Heart left ventricle (tissue), 16 donors: ENCODE data around the gene PCIF1. TPM values are rescaled to one million over a fixed set of nuclear protein-coding genes. Genes with fewer than 3 reads are reported as not detected.
A peak's percentile ranks its signal among the peaks of the same experiment; 100 is the strongest.

Experiments
- ATAC-seq, 4 donors: fragments of 200-7000 bp; cut with Tn5 transposase; one replicate each; pipeline ENCODE4 v1.9.1; 2020 to 2022; ENCODE audit warnings: moderate library complexity in 4 of 4, mild to moderate bottlenecking in 3 of 4, moderate number of reproducible peaks in 1 of 4
- DNase-seq, 5 donors: peaks; one replicate each; pipeline ENCODE4 v3.0.0-alpha.2; 2020
- H3K27ac ChIP-seq, 12 donors: fragments of 200-600 bp; sonication (generic) in 4 of 12; one replicate each; pipeline versions ENCODE4 v1.5.0 to v1.8.0; 2016 to 2022; ENCODE audit warnings: mild to moderate bottlenecking in 2 of 12
- H3K27me3 ChIP-seq, 9 donors: fragments of 200-600 bp; sonication (generic) in 2 of 9; one replicate each; pipeline versions ENCODE4 v1.5.1 to v1.8.0; 2016 to 2022; ENCODE audit warnings: mild to moderate bottlenecking in 3 of 9
- H3K36me3 ChIP-seq, 9 donors: fragments of 200-600 bp; sonication (generic) in 2 of 9; one replicate each; pipeline versions ENCODE4 v1.5.0 to v1.8.0; 2018 to 2022; ENCODE audit warnings: mild to moderate bottlenecking in 2 of 9
- H3K4me1 ChIP-seq, 12 donors: fragments of 200-600 bp; sonication (generic) in 4 of 12; one replicate each; pipeline versions ENCODE4 v1.5.0 to v1.8.0; 2016 to 2022; ENCODE audit warnings: mild to moderate bottlenecking in 3 of 12
- H3K4me3 ChIP-seq, 12 donors: fragments of 200-600 bp; sonication (generic) in 4 of 12; one replicate each; pipeline versions ENCODE4 v1.5.0 to v1.8.0; 2017 to 2022; ENCODE audit warnings: mild to moderate bottlenecking in 9 of 12, moderate library complexity in 4 of 12
- H3K9me3 ChIP-seq, 12 donors: fragments of 200-600 bp; sonication (generic) in 4 of 12; one replicate each; pipeline versions ENCODE4 v1.5.0 to v1.8.0; 2016 to 2022; ENCODE audit warnings: mild to moderate bottlenecking in 1 of 12
- POLR2A ChIP-seq, 2 donors: fragments of 450-650 bp; IDR thresholded peaks; one replicate each; pipeline ENCODE4 v1.6.1; 2017; ENCODE audit warnings: antibody characterized with exemption in 2 of 2, mild to moderate bottlenecking in 2 of 2, moderate library complexity in 2 of 2
- WGBS, 4 donors: extraction: QIAGEN DNeasy Blood & Tissue Kit in 2 of 4; methylation state at CpG; one replicate each; pipeline versions ENCODE4 v1.1.5 to v1.1.7; 2013 to 2018; 5-methylcytosine and 5-hydroxymethylcytosine counted together
- intact Hi-C, 10 donors: fragments of 100-400 bp; cut with DNase I; formaldehyde crosslinking; loops; one replicate each; pipeline versions ENCODE4 v1.11.1 to v1.14.2; 2022
- polyA plus RNA-seq, 2 donors: library from polyadenylated mRNA; stranded (reverse); fragments of 200-250 nt; gene quantifications; one replicate each; pipeline ENCODE4 v1.2.3, GENCODE V29; 2013
- total RNA-seq, 9 donors: library from RNA; depleted of rRNA in 2 of 9; stranded (reverse); fragments of >200 nt in 2 of 9; fragmentation: NEBNext Ultra II Directional in 3 of 9; extraction: Animal tissue kit (Norgen Biotek cat#: 25700) in 3 of 9; gene quantifications; one replicate each; pipeline versions ENCODE4 v1.1.0 to v1.2.4, GENCODE V29; 2016 to 2023
- TF ChIP-seq, protein P1 (sequence below), 12 donors: fragments of 200-600 bp; sonication (generic) in 4 of 12; IDR thresholded peaks; one replicate each; pipeline versions ENCODE4 v1.5.0 to v1.8.0; 2018 to 2022; ENCODE audit warnings: antibody characterized with exemption in 12 of 12, mild to moderate bottlenecking in 5 of 12
- donor health status: ischemic (EF 13 %, LVEDD 7.1; RV severe dilation, severe dysfunction).
- donor health status: healthy with polysubstance abuse.
- donor health status: DM: no; HTN: yes; CAD: no.
- donor health status: DM: no; HTN: no; CAD: no.
- donor health status: ischemic (EF 25% LVEDD 6.9; RV normal size, moderate dysfunction).
- donor health status: ischemic (EF 25% LVEDD 5.7; RV mildly dilated, moderate dysfunction).
- donor health status: healthy.
- donor health status: DM: yes; HTN: yes; CAD: no.
- donor health status: ischemic (EF 35%, LVEDD 5.7; RV mildly dilated, moderate dysfunction).
- donor health status: nonischemic (EF 11% LVEDD 7.7; RV severe dilation, severe dysfunction).
- donor health status: DM: yes; HTN: yes; CAD: no.
- donor health status: PGD.
- donor health status: ischemic (EF 29% LVEDD 5.4; RV normal size, mild dysfunction).
- donor health status: nonischemic (EF 23%, LVEDD 6.1; RV moderate dilation, normal function).

Gene PCIF1
- total and polyA plus RNA-seq, 11 donors: 17.5 to 40.2 (median 28.2) TPM

DNA sequence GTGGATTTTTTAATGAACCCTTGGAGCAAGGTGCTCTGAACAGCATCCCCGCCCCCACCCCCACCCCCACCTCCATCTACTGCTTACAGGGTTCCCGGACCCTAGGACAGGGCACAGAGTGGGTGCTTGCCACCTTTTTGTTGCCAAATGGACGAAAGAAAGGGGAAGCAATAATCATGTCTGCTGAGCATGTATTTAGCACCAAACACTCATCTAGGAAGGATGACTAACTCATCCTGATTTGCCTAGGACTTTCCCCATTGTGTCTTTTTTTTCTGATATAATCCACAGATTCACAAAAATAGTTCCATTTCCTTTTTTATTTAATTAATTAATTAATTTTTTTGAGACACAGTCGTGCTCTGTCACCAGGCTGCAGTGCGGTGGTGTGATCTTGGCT lies 21.4 kb upstream of the PCIF1 start:
- ATAC-seq (no peak), DNase-seq (no peak)
- H3K27ac ChIP-seq: peak overlapping the region in 3 of 12 donors; percentile 75 to 91 (median 86)
- peaks cover 0 to 72% (median 19%) of the 10 kb centered on the region in 12 donors for H3K4me1 ChIP-seq
- 53 to 58% (median 56%) methylated on average over 5 of the region's 5 CpGs for WGBS, 4 donors
- H3K27me3 ChIP-seq: peaks cover 0 to 5% (median 0%) of the 10 kb centered on the region in 9 donors
- TF ChIP-seq, protein P1, sequence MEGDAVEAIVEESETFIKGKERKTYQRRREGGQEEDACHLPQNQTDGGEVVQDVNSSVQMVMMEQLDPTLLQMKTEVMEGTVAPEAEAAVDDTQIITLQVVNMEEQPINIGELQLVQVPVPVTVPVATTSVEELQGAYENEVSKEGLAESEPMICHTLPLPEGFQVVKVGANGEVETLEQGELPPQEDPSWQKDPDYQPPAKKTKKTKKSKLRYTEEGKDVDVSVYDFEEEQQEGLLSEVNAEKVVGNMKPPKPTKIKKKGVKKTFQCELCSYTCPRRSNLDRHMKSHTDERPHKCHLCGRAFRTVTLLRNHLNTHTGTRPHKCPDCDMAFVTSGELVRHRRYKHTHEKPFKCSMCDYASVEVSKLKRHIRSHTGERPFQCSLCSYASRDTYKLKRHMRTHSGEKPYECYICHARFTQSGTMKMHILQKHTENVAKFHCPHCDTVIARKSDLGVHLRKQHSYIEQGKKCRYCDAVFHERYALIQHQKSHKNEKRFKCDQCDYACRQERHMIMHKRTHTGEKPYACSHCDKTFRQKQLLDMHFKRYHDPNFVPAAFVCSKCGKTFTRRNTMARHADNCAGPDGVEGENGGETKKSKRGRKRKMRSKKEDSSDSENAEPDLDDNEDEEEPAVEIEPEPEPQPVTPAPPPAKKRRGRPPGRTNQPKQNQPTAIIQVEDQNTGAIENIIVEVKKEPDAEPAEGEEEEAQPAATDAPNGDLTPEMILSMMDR (IDR thresholded peaks at IDR 0.05): no peak
- TF ChIP-seq POLR2A (IDR thresholded peaks at IDR 0.05): no peak
- no peaks in the 10 kb centered on the region for H3K9me3 ChIP-seq
- intact Hi-C loops: no loop called here
- H3K4me3 ChIP-seq: no peak overlapping the region
- peaks cover 0 to 9% (median 0%) of the 10 kb centered on the region in 9 donors for H3K36me3 ChIP-seq

DNA sequence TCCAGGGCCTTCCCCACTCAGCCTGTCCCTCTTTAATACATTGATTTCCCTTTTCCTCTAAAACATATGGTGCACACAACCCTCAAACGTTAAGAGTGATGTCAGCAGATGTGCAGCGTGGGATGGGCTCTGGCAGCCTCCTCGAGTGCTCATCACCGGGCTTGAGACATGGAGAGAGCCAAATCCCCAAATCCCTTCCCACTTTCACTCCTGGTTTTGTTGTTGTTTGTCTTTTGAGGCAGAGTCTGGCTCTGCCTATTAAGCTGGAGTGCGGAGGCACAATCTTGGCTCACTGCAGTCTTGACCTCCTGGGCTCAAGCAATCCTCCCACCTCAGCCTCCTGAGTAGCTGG lies 16.7 kb upstream of the PCIF1 start:
- peak in 3 of 4 donors; percentile 42 to 56 (median 55) for ATAC-seq
- 55 to 70% (median 63%) methylated on average over 5 of the region's 5 CpGs for WGBS, 4 donors
- H3K4me1 ChIP-seq: peaks cover 0 to 86% (median 30%) of the 10 kb centered on the region in 12 donors

DNA sequence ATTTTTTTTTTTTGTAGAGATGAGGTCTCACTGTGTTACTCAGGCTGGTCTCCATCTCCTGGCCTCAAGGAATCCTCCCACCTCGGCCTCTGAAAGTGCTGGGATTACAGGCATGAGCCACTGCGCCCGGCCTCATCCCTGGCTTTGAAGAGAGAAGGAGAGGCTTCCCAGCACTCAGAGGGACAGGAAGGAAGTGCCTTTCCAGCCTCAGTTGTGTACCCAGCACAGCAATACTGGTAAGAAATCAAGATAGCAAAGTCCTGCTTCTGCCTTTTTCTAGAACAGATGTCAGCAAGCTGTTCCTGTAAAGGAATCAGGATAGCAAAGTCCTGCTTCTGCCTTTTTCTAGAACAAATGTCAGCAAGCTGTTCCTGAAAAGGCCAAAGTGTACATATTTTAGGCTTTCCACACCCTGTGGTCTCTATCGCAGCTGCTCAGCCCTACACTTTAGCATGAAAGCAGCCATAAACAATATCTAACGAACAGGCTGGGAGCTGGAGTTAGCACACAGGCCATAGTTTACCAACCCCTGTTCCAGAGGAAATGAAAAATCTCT lies 16.2 kb upstream of the PCIF1 start:
- Histone ChIP-seq H3K27me3 (no peaks in the 10 kb centered on the region), H3K27ac (peak overlapping the region; percentile 31 to 92 (median 76)), H3K4me3 (no peak overlapping the region), H3K36me3 (no peaks in the 10 kb centered on the region), H3K9me3 (no peaks in the 10 kb centered on the region), H3K4me1 (peaks cover 0 to 85% (median 28%) of the 10 kb centered on the region in 12 donors)
- TF ChIP-seq POLR2A (IDR thresholded peaks at IDR 0.05): no peak
- TF ChIP-seq, protein P1 (IDR thresholded peaks at IDR 0.05): no peak
- no peak for DNase-seq
- peak; percentile 39 to 74 (median 49) for ATAC-seq
- WGBS, 4 donors: 55 to 65% (median 64%) methylated on average over 5 of the region's 5 CpGs
- intact Hi-C loops: no loop called here

More for the DNA sequence above, 16.7 kb upstream of the PCIF1 start:
- Histone ChIP-seq H3K27ac (peak overlapping the region; percentile 31 to 92 (median 70)), H3K9me3 (no peaks in the 10 kb centered on the region), H3K27me3 (no peaks in the 10 kb centered on the region), H3K4me3 (no peak overlapping the region), H3K36me3 (no peaks in the 10 kb centered on the region)
- peak in 4 of 5 donors; percentile 56 to 69 (median 64) for DNase-seq
- TF ChIP-seq, protein P1 (IDR thresholded peaks at IDR 0.05): no peak
- TF ChIP-seq POLR2A (IDR thresholded peaks at IDR 0.05): no peak
- intact Hi-C loops: no loop called here

DNA sequence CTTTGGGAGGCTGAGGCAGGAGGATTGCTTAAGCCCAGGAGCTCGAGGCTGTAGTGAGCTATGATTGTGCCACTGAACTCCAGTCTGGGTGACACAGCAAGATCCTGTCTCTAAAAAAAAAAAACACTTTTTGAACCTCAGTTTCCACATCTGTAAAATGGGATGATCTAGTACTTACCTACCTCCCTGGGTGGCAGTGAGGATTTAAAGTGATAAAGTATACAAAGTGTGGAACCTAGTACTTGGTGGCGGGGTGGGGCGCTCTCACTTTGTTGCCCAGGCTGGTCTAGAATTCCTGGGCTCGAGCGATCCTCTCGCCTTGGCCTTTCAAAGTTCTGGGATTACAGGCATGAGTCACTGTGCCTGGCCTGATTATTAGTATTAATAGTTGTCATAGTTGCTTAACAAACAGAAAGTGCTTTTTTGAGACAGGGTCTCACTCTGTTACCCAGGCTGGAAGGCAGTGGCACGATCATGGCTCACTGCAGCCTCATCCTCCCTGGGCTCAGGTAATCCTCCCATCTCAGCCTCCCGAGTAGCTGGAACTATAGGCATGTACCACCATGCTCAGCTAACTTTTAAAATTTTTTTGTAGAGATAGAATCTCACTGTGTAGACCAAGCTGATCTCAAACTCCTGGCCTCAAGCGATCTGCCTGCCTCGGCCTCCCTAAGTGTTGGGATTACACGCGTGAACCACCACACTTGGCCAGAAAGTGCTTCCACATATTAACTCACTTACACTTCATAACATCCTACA lies 15.5 kb upstream of the PCIF1 start:
- Histone ChIP-seq H3K4me1 (peaks cover 0 to 85% (median 30%) of the 10 kb centered on the region in 12 donors), H3K9me3 (no peaks in the 10 kb centered on the region), H3K36me3 (no peaks in the 10 kb centered on the region), H3K27me3 (no peaks in the 10 kb centered on the region), H3K4me3 (no peak overlapping the region), H3K27ac (peak overlapping the region; percentile 31 to 92 (median 76))
- intact Hi-C loops: no loop called here
- no peak for TF ChIP-seq POLR2A (IDR thresholded peaks at IDR 0.05)
- TF ChIP-seq, protein P1 (IDR thresholded peaks at IDR 0.05): no peak
- DNase-seq (no peak), ATAC-seq (peak in 1 of 4 donors; percentile 28)
- WGBS, 4 donors: 84 to 90% (median 87%) methylated on average over 12 of the region's 12 CpGs
